Transverse colon (tissue), 4 donors: ENCODE results near the gene MCCC1. TPM values are rescaled to one million over a fixed set of nuclear protein-coding genes. Genes with fewer than 3 reads are reported as not detected.

Experiments
- DNase-seq: peaks from one replicate; pipeline ENCODE4 v3.0.0-alpha.2; 2019
- H3K27ac ChIP-seq, 4 donors: fragments of 200-600 bp; sonication (generic); 2 replicates each; pipeline ENCODE4 v1.5.1; 2016 to 2018; ENCODE audit warnings: inconsistent platforms in 4 of 4
- H3K27me3 ChIP-seq: fragments of 200-600 bp; sonication (generic); 2 replicates; pipeline ENCODE4 v1.5.1; 2017; ENCODE audit warnings: inconsistent platforms
- H3K36me3 ChIP-seq, 4 donors: fragments of 200-600 bp; sonication (generic); 2 replicates each; pipeline ENCODE4 v1.5.1; 2017 to 2019; ENCODE audit warnings: inconsistent platforms in 4 of 4
- H3K4me1 ChIP-seq, 4 donors: fragments of 200-600 bp; sonication (generic); 2 replicates each; pipeline ENCODE4 v1.5.1; 2017 to 2020; ENCODE audit warnings: inconsistent platforms in 4 of 4
- H3K4me3 ChIP-seq, 4 donors: fragments of 200-600 bp; sonication (generic); 1 replicate in 1 of 4; 2 replicates in 3 of 4; pipeline versions ENCODE4 v1.5.1 to v1.6.1; 2017 to 2019; ENCODE audit warnings: inconsistent platforms in 4 of 4
- H3K9me3 ChIP-seq, 2 donors: fragments of 200-600 bp; sonication (generic); 2 replicates each; pipeline ENCODE4 v1.5.1; 2017 to 2019; ENCODE audit warnings: inconsistent platforms in 2 of 2
- EP300 ChIP-seq: sonication (generic); formaldehyde crosslinking; IDR thresholded peaks from one replicate; pipeline ENCODE4 v1.6.1; 2017; ENCODE audit warnings: antibody characterized with exemption, low read depth
- POLR2A ChIP-seq: fragments of 450-650 bp; IDR thresholded peaks from one replicate; pipeline ENCODE4 v1.6.1; 2016; ENCODE audit warnings: antibody characterized with exemption, mild to moderate bottlenecking, moderate library complexity
- POLR2AphosphoS5 ChIP-seq, 3 donors: sonication (generic); formaldehyde crosslinking; IDR thresholded peaks; one replicate each; pipeline ENCODE4 v1.6.1; 2016; ENCODE audit warnings: antibody characterized with exemption in 3 of 3
- WGBS, 2 donors: methylation state at CpG; one replicate each; pipeline ENCODE4 v1.1.5; 2018; ENCODE audit warnings: low coverage in 1 of 2; 5-methylcytosine and 5-hydroxymethylcytosine counted together
- in situ Hi-C, 4 donors: fragments of 200-750 bp; cut with MboI; loops; one replicate each; pipeline versions ENCODE4 v1.15.0 to v1.15.1; 2017; ENCODE audit warnings: low sequenced_read_pairs in 3 of 4, low pct_ligation_motif_present in 1 of 4, low pct_unique_long_range_greater_than_20kb in 1 of 4
- intact Hi-C: fragments of 100-400 bp; cut with DNase I; formaldehyde crosslinking; loops from one replicate; pipeline ENCODE4 v1.15.1; 2023; ENCODE audit warnings: low total_unique reads
- total RNA-seq, 4 donors: library from RNA; depleted of rRNA; stranded (reverse); fragments of >200 nt; gene quantifications; one replicate each; pipeline ENCODE4 v1.1.0, GENCODE V29; 2016
- TF ChIP-seq, protein P1 (sequence below), 5 experiments: fragments of 200-600 bp in 3 of 5; fragments of 450-650 bp in 2 of 5; sonication (generic) in 3 of 5; IDR thresholded peaks; 1 replicate in 2 of 5; 2 replicates in 3 of 5; pipeline ENCODE4 v1.5.1; 2016 to 2017; ENCODE audit warnings: antibody characterized with exemption in 5 of 5, inconsistent platforms in 3 of 5, mild to moderate bottlenecking in 2 of 5, moderate library complexity in 1 of 5

MCCC1 gene
- total RNA-seq, 4 donors from 2014 or later = 1.5 to 64.3 (median 19.9) TPM

DNA sequence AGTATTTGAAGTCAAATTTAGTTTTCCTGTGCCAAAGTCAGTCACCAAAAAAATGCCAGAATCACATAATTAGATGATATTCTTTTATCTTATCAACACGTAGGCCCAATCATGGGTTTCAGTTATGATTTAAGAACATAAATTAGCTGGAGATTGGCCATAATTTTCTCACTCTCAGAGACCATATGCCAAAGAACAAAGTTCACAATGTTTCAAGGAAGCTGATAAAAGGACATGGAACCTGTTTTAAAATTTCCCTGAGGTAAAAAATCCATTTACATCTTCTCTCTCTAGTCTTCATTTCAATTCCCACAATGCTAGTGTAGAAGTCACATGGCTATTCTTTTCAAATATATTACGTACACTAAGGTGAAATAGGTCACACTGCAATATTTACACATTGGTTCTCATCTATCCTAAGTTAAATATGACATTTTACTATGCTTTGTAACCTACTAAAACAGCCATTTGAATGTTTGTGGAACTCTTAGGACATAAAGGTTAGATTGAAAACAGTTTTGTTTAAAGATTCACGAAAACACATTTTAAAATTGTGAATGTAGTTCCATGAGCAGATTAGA, 76.3 kb downstream of the MCCC1 start:
- Histone ChIP-seq H3K27me3 (no peaks in the 10 kb centered on the region), H3K27ac (no peak overlapping the region), H3K36me3 (peaks cover 0 to 8% (median 1%) of the 10 kb centered on the region in 4 donors), H3K4me3 (no peak overlapping the region), H3K9me3 (no peaks in the 10 kb centered on the region), H3K4me1 (peaks cover 0 to 9% (median 2%) of the 10 kb centered on the region in 4 donors)
- in situ Hi-C loops (no loop called here), intact Hi-C loops (no loop called here)
- WGBS, 2 donors = 57 to 61% methylated on average over 3 of the region's 3 CpGs
- no peak for TF ChIP-seq POLR2A
- no peak for TF ChIP-seq POLR2AphosphoS5 (IDR thresholded peaks at IDR 0.05)
- TF ChIP-seq, protein P1, sequence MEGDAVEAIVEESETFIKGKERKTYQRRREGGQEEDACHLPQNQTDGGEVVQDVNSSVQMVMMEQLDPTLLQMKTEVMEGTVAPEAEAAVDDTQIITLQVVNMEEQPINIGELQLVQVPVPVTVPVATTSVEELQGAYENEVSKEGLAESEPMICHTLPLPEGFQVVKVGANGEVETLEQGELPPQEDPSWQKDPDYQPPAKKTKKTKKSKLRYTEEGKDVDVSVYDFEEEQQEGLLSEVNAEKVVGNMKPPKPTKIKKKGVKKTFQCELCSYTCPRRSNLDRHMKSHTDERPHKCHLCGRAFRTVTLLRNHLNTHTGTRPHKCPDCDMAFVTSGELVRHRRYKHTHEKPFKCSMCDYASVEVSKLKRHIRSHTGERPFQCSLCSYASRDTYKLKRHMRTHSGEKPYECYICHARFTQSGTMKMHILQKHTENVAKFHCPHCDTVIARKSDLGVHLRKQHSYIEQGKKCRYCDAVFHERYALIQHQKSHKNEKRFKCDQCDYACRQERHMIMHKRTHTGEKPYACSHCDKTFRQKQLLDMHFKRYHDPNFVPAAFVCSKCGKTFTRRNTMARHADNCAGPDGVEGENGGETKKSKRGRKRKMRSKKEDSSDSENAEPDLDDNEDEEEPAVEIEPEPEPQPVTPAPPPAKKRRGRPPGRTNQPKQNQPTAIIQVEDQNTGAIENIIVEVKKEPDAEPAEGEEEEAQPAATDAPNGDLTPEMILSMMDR (IDR thresholded peaks at IDR 0.05) = no peak
- TF ChIP-seq EP300 = no peak
- no peak for DNase-seq

DNA sequence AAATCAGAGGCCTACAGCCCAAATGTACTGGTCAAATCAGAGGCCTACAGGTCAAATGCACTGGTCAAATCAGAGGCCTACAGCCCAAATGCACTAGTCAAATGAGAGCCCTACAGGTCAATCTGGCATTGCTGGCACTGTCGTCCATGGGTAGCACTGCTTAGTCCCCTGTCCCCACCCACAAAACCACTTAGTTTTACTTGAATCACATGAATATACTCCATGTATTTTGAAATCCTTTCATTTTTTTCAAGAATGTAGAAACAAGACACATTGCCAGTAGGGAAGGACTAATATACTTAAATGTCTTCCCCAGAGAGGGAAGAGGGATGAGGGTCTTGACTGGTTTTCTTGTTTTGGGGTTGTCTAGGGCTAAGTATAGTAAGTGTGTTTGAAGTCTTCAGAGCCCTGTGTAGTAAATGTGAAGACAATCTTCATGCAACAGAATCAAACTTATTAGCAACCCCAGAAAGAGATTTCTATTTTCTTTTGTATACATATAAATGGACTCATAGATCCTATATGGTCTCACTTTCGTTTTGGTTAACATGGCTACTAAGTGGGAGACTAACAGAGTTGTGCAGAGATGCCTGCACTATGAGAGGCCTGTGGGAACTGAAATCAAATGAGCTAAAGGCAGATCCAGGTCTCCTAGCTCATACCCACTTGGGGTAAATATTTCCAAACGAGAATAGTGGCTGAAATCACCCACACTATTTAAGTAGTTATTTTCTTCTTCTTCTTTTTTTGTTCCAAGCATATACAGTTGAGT, 80.7 kb downstream of the MCCC1 start:
- H3K36me3 ChIP-seq = peaks cover 0 to 8% (median 1%) of the 10 kb centered on the region in 4 donors
- intact Hi-C loops (no loop called here), in situ Hi-C loops (no loop called here)
- TF ChIP-seq EP300 = no peak
- no peak for TF ChIP-seq POLR2AphosphoS5 (IDR thresholded peaks at IDR 0.05)
- TF ChIP-seq, protein P1 (IDR thresholded peaks at IDR 0.05) = no peak
- TF ChIP-seq POLR2A = no peak
- peaks cover 0 to 9% (median 0%) of the 10 kb centered on the region in 4 donors for H3K4me1 ChIP-seq
- no peak for DNase-seq
- H3K27me3 ChIP-seq = no peaks in the 10 kb centered on the region
- H3K27ac ChIP-seq = no peak overlapping the region
- H3K9me3 ChIP-seq = no peaks in the 10 kb centered on the region
- WGBS, 2 donors = 85 to 94% methylated on average over 1 to 3 of the region's 3 CpGs
- H3K4me3 ChIP-seq = no peak overlapping the region

DNA sequence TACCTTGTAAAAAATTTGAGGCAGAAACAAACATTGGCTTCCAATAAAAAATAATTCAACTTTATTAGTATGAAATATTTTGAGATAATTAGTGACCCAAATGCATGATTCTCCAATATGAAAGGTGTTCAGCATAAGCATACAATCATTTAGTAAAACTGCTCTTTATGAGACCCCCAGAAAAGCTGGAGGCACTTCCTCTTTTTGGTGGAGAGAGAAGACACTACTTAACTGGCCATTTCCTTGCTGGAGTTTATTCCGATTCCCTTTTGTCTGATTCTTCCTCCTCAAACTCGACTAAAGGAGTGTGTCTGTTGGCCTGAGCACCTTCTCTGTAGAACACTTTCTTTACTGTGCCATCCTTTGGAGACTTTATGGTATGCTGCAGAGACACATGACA, 84.1 kb downstream of the MCCC1 start:
- Histone ChIP-seq H3K4me1 (no peaks in the 10 kb centered on the region), H3K9me3 (no peaks in the 10 kb centered on the region), H3K4me3 (no peak overlapping the region), H3K27ac (no peak overlapping the region), H3K36me3 (peaks cover 0 to 6% (median 1%) of the 10 kb centered on the region in 4 donors), H3K27me3 (no peaks in the 10 kb centered on the region)
- DNase-seq = no peak
- WGBS, 2 donors = 82 to 87% methylated on average over 2 of the region's 2 CpGs
- intact Hi-C loops (no loop called here), in situ Hi-C loops (no loop called here)
- no peak for TF ChIP-seq POLR2AphosphoS5 (IDR thresholded peaks at IDR 0.05)
- no peak for TF ChIP-seq EP300

DNA sequence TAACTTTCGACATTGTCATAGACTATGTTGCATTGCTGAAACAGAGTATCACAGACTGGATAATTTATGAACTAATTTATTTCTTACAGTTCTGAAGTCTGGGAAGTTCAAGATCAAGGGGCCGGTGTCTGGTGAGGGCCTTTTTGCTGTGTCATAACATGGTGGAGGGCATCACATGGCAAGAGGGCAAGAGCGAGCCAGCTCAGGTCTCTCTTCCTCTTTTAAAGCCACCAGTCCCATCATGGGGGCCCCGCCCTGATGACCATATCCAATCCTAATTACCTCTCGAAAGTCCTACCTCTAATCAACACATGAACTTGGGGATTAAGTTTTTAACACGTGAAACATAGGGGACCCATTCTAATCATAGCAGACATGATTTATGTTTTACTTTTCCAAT, 85.4 kb downstream of the MCCC1 start:
- intact Hi-C loops = no loop called here
- WGBS, 2 donors = 78 to 90% methylated on average over 6 of the region's 6 CpGs
- Histone ChIP-seq H3K4me3 (no peak overlapping the region), H3K36me3 (no peaks in the 10 kb centered on the region), H3K27ac (no peak overlapping the region), H3K27me3 (no peaks in the 10 kb centered on the region), H3K4me1 (no peaks in the 10 kb centered on the region), H3K9me3 (no peaks in the 10 kb centered on the region)
- DNase-seq = no peak
- in situ Hi-C loops = no loop called here
- TF ChIP-seq POLR2A (no peak), EP300 (no peak), POLR2AphosphoS5 (IDR thresholded peaks at IDR 0.05) (no peak)
- TF ChIP-seq, protein P1 (IDR thresholded peaks at IDR 0.05) = no peak
